Vein endothelial cell (primary cell): Measurements from ENCODE around the gene CDKN1C. TPM values are rescaled to one million over a fixed set of nuclear protein-coding genes. Genes with fewer than 3 reads are reported as not detected.

Source experiments
- small RNA-seq: library from RNA; depleted of rRNA; stranded (forward); fragments of <200 nt; gene quantifications from one replicate; pipeline ENCODE3, GENCODE V24; 2012
- total RNA-seq: library from RNA; depleted of rRNA; stranded (reverse); fragments of >200 nt; gene quantifications from 2 replicates; pipeline ENCODE4 v1.2.3, GENCODE V29; 2012

CDKN1C gene
- 5.6 and 8.2 TPM in 2 replicates for total RNA-seq

DNA sequence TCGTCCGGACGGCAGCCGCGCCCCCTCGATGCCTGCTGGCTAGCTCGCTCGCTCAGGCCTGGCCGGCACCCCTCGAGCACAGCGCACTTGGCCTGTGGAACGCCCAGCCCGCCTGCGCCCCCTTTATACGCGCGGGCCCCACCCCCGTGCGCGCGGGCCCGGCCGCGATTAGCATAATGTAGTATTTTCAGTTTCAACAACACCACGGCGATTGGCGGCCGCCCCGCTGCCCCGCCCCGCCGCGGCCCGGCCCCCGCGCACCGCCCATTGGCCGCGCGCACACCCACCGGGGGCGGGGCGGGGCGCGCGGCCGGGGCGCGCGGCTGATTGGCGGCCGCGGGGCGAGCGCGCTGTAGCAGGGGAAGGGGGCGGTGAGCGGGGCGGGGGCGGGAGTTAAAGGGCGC, at the start of gene CDKN1C:
Gene CDKN1C, minus strand, starts transcription at position 98 of the 404 bp plus-strand sequence. CDS start 319 bp downstream, outside the sequence.

DNA sequence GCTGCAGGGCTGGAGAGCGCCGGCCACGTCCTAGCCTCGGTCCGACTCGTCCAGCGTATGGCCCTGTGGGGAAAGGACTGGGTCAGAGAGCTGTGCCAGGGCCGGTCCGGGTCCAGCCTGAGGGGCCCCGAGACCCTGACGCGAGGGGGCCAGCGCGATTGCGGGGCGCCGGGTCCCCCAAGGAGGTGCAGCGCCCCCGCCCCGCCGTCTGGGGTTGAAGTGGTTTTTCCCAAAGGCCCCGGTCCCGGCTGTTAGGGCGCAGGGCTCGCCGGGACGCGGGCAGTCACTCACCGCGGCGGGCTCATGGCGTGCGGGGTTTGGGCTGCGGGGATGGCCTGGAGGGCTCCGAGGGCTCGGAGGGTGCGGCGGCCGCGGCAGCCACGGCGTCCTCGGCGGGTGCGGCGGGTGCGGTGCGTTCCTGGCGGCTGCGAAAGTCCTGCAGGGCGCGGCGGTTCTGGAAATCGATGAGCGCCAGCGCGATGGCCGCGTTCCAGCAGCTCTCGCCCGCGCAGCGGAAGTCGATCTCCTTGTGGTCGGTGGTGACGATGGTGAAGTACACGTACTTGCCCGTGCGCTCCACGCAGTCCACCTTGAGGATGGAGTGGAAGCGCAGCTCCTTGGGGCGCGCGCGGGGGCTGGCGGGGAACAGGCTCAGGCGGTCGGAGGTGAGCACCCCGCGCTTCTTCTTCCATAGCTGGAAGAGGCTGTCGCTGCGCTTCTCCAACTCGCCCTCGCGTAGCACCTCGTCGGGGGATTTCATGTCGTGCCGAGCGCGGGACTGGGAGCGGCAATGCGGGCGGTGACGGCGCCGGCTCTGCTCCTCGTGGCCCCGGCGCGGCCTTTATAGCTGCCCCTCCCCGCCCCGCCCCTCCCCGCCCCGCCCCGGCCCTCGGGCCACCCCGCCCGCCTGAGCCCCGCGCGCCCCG, 43.3 kb upstream of the CDKN1C start, which contains the start of gene PHLDA2:
Gene PHLDA2, minus strand, starts transcription at position 816 of the 926 bp plus-strand sequence. Its CDS starts 56 bp downstream, at position 760.

Small RNAs within 50 kb of the gene (small RNA-seq; reads per million reads assigned to genes)
- gene AC013791.1 = not detected

Other genes with a start within 250 kb of the CDKN1C start
- 1.8 and 2.3 TPM in 2 replicates for gene KCNQ1OT1, start 185.8 kb downstream of the CDKN1C start, total RNA-seq
- gene PHLDA2, start 43.6 kb upstream of the CDKN1C start, total RNA-seq = 7.2 and 8.8 TPM in 2 replicates
- 116 and 137 TPM in 2 replicates for gene NAP1L4, start 106.6 kb upstream of the CDKN1C start, total RNA-seq
- gene CARS1, start 171.6 kb upstream of the CDKN1C start, total RNA-seq = 48.0 and 50.4 TPM in 2 replicates